Prostate gland (tissue), 2 donors: ENCODE measurements around the gene COMMD7. TPM values are rescaled to one million over a fixed set of nuclear protein-coding genes. Genes with fewer than 3 reads are reported as not detected.
"Not testable (repeated sequence)": the region's sequence is repeated elsewhere in the genome, so short reads cannot be mapped to it uniquely, and the experiment has no call there.

ENCODE experiments used
- DNase-seq: peaks from one replicate; pipeline ENCODE4 v3.0.0-alpha.2; 2019; ENCODE audit warnings: low spot score
- H3K27ac ChIP-seq, 2 donors: fragments of 200-600 bp; sonication (generic); 2 replicates each; pipeline ENCODE4 v1.5.1; 2017 to 2019
- H3K27me3 ChIP-seq: fragments of 200-600 bp; sonication (generic); replicated peaks from 2 replicates; pipeline ENCODE4 v1.5.1; 2019; ENCODE audit not compliant: insufficient read depth
- H3K36me3 ChIP-seq, 2 donors: fragments of 200-600 bp; sonication (generic); 1 replicate in 1 of 2; 2 replicates in 1 of 2; pipeline versions ENCODE4 v1.5.1 to v1.8.1; 2017 to 2019
- H3K4me1 ChIP-seq: fragments of 200-600 bp; sonication (generic); replicated peaks from 2 replicates; pipeline ENCODE4 v1.5.1; 2019
- H3K4me3 ChIP-seq, 2 donors: fragments of 200-600 bp; sonication (generic); 2 replicates each; pipeline ENCODE4 v1.5.1; 2017 to 2019
- H3K9me3 ChIP-seq: fragments of 200-600 bp; sonication (generic); 2 replicates; pipeline ENCODE4 v1.5.1; 2017
- CTCF ChIP-seq, 4 experiments: fragments of 200-600 bp in 2 of 4; fragments of 450-650 bp in 2 of 4; sonication (generic) in 2 of 4; IDR thresholded peaks; 1 replicate in 3 of 4; 2 replicates in 1 of 4; pipeline ENCODE4 v1.5.1; 2016 to 2019; ENCODE audit warnings: antibody characterized with exemption in 4 of 4, mild to moderate bottlenecking in 2 of 4, moderate library complexity in 2 of 4
- POLR2A ChIP-seq: fragments of 450-650 bp; IDR thresholded peaks from one replicate; pipeline ENCODE4 v1.6.1; 2016; ENCODE audit warnings: antibody characterized with exemption, mild to moderate bottlenecking
- POLR2AphosphoS5 ChIP-seq: sonication (generic); formaldehyde crosslinking; IDR thresholded peaks from one replicate; pipeline ENCODE4 v1.6.1; 2017; ENCODE audit warnings: antibody characterized with exemption
- WGBS: methylation state at CpG from one replicate; pipeline ENCODE4 v1.1.5; 2018; 5-methylcytosine and 5-hydroxymethylcytosine counted together
- intact Hi-C: fragments of 100-400 bp; cut with DNase I; formaldehyde crosslinking; loops from one replicate; pipeline ENCODE4 v1.14.2; 2022
- total RNA-seq, 2 donors: library from RNA; depleted of rRNA; stranded (reverse); fragments of >200 nt; gene quantifications; one replicate each; pipeline ENCODE4 v1.1.0, GENCODE V29; 2016

The COMMD7 gene
- total RNA-seq, 2 donors from 2014 or later = 26.3 to 48.3 TPM

GRCh38 chr20:32767418-32768198 is 24.3 kb upstream of the COMMD7 start:
- Histone ChIP-seq H3K27ac (no peak overlapping the region), H3K36me3 (no peaks in the 10 kb centered on the region), H3K4me1 (no peaks in the 10 kb centered on the region), H3K27me3 (no peaks in the 10 kb centered on the region), H3K4me3 (no peak overlapping the region), H3K9me3 (no peaks in the 10 kb centered on the region)
- 85% methylated on average over 9 of the region's 9 CpGs for WGBS
- DNase-seq = no peak
- TF ChIP-seq POLR2A (no peak), POLR2AphosphoS5 (no peak), CTCF (IDR thresholded peaks at IDR 0.05) (no peak)
- intact Hi-C loops = no loop called here

DNA sequence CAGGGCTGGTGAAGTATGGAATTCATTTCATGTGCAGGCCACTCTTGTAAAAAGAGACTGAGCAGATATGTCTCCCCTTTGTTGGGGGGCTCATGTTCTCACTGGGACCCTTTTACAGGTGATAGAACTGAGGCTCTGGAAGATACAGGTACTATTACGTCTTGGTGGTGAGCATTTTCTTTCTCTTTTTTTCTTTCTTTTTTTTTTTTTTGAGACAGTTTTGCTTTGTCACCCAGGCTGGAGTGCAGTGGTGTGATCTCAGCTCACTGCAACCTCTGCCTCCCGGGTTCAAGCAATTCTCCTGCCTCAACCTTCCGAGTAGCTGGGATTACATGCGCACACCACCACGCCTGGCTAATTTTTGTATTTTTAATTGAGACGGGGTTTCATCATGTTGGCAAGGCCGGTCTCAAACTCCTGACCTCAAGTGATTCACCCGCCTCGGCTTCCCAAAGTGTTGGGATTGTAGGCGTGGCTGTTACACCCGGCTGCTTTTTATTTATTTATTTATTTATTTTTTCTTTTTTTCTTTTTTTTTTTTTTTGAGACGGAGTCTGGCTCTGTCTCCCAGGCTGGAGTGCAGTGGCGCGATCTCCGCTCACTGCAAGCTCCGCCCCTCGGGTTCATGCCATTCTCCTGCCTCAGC is 22.1 kb upstream of the COMMD7 start:
- H3K36me3 ChIP-seq, H3K4me1 ChIP-seq, intact Hi-C loops, H3K4me3 ChIP-seq, DNase-seq, H3K27ac ChIP-seq, H3K27me3 ChIP-seq, H3K9me3 ChIP-seq: not testable (repeated sequence)
- 88% methylated on average over 17 of the region's 17 CpGs for WGBS

- no peaks in the 10 kb centered on the region for H3K9me3 ChIP-seq
- TF ChIP-seq POLR2AphosphoS5 (no peak), CTCF (IDR thresholded peaks at IDR 0.05) (no peak), POLR2A (no peak)
- no peaks in the 10 kb centered on the region for H3K36me3 ChIP-seq
- no peaks in the 10 kb centered on the region for H3K27me3 ChIP-seq
- peaks cover 2% of the 10 kb centered on the region for H3K4me1 ChIP-seq
- H3K4me3 ChIP-seq = no peak overlapping the region
- 68% methylated on average over 17 of the region's 17 CpGs for WGBS
- intact Hi-C loops = no loop called here
- no peak for DNase-seq
- no peak overlapping the region for H3K27ac ChIP-seq
Measured at GRCh38 chr20:32764005-32764960, 21.0 kb upstream of the COMMD7 start.

GRCh38 chr20:32763202-32764004 is 20.1 kb upstream of the COMMD7 start:
- intact Hi-C loops = no loop called here
- whole genome bisulfite sequencing = 22% methylated on average over 40 of the region's 40 CpGs
- Histone ChIP-seq H3K9me3 (no peaks in the 10 kb centered on the region), H3K27ac (no peak overlapping the region), H3K36me3 (no peaks in the 10 kb centered on the region), H3K4me1 (peaks cover 2% of the 10 kb centered on the region), H3K27me3 (no peaks in the 10 kb centered on the region), H3K4me3 (peak overlapping the region; percentile 69 to 86)
- TF ChIP-seq CTCF (IDR thresholded peaks at IDR 0.05) = no peak
- TF ChIP-seq POLR2A = no peak
- TF ChIP-seq POLR2AphosphoS5 = no peak
- no peak for DNase-seq
